Trophoblast cell (in vitro differentiated cells and primary cell): ENCODE results near the gene RAB3GAP1.

ENCODE experiments used
- DNase-seq, 2 donors: peaks; one replicate each; pipeline ENCODE4 v3.0.0-alpha.2; 2016
- H2AFZ ChIP-seq: 2 replicates; pipeline ENCODE4 v1.6.1; 2013; ENCODE audit warnings: low read length, moderate library complexity, mild to moderate bottlenecking; ENCODE audit not compliant: insufficient read depth, poor library complexity
- H2AK5ac ChIP-seq: 2 replicates; pipeline ENCODE4 v1.6.1; 2013; ENCODE audit warnings: mild to moderate bottlenecking, low read length
- H2BK120ac ChIP-seq: 2 replicates; pipeline ENCODE4 v1.6.1; 2013; ENCODE audit warnings: low read length, mild to moderate bottlenecking, moderate library complexity; ENCODE audit not compliant: insufficient read depth, poor library complexity
- H2BK12ac ChIP-seq: 2 replicates; pipeline ENCODE4 v1.6.1; 2013; ENCODE audit warnings: mild to moderate bottlenecking, low read length, moderate library complexity
- H2BK5ac ChIP-seq: 2 replicates; pipeline ENCODE4 v1.6.1; 2013; ENCODE audit warnings: low read length, low read depth, moderate library complexity, mild to moderate bottlenecking; ENCODE audit not compliant: poor library complexity
- H3K14ac ChIP-seq: 2 replicates; pipeline ENCODE4 v1.6.1; 2013; ENCODE audit warnings: mild to moderate bottlenecking, low read length
- H3K18ac ChIP-seq: 2 replicates; pipeline ENCODE4 v1.6.1; 2013; ENCODE audit warnings: mild to moderate bottlenecking, low read length
- H3K23ac ChIP-seq: 2 replicates; pipeline ENCODE4 v1.6.1; 2013; ENCODE audit warnings: low read length
- H3K27ac ChIP-seq: 2 replicates; pipeline ENCODE4 v1.5.1; 2013; ENCODE audit warnings: low read depth, mild to moderate bottlenecking, inconsistent platforms, low read length, moderate library complexity
- H3K27me3 ChIP-seq: 2 replicates; pipeline ENCODE4 v1.6.1; 2013; ENCODE audit warnings: inconsistent platforms, mild to moderate bottlenecking, low read length, moderate library complexity; ENCODE audit not compliant: insufficient read depth
- H3K36me3 ChIP-seq, 2 experiments: 1 replicate in 1 of 2; 2 replicates in 1 of 2; pipeline ENCODE4 v1.6.1; 2013; ENCODE audit warnings: low read length in 2 of 2, mild to moderate bottlenecking in 2 of 2, moderate library complexity in 1 of 2; ENCODE audit not compliant: insufficient read depth in 2 of 2, control insufficient read depth in 1 of 2
- H3K4ac ChIP-seq: 2 replicates; pipeline ENCODE4 v1.6.1; 2013; ENCODE audit warnings: low read depth, mild to moderate bottlenecking, low read length, moderate library complexity
- H3K4me1 ChIP-seq, 2 experiments: 1 replicate in 1 of 2; 2 replicates in 1 of 2; pipeline ENCODE4 v1.6.1; 2013; ENCODE audit warnings: low read length in 2 of 2, mild to moderate bottlenecking in 2 of 2, moderate library complexity in 1 of 2; ENCODE audit not compliant: insufficient read depth in 2 of 2, control insufficient read depth in 1 of 2
- H3K4me2 ChIP-seq: 2 replicates; pipeline ENCODE4 v1.6.1; 2013; ENCODE audit warnings: inconsistent platforms, mild to moderate bottlenecking, low read length, moderate library complexity
- H3K4me3 ChIP-seq: 2 replicates; pipeline ENCODE4 v1.5.1; 2013; ENCODE audit warnings: mild to moderate bottlenecking, low read depth, low read length, inconsistent platforms
- H3K79me1 ChIP-seq: one replicate; pipeline ENCODE4 v1.6.1; 2013; ENCODE audit warnings: low read length
- H3K79me2 ChIP-seq: 2 replicates; pipeline ENCODE4 v1.6.1; 2013; ENCODE audit warnings: low read length, mild to moderate bottlenecking; ENCODE audit not compliant: control insufficient read depth, insufficient read depth, poor library complexity
- H3K9ac ChIP-seq: 2 replicates; pipeline ENCODE4 v1.6.1; 2013; ENCODE audit warnings: mild to moderate bottlenecking, low read length
- H3K9me3 ChIP-seq: 2 replicates; pipeline ENCODE4 v1.6.1; 2013; ENCODE audit warnings: low read depth, mild to moderate bottlenecking, control low read depth, inconsistent platforms, low read length; ENCODE audit not compliant: insufficient read depth
- H4K12ac ChIP-seq: 2 replicates; pipeline ENCODE4 v1.6.1; 2013; ENCODE audit warnings: low read depth, mild to moderate bottlenecking, low read length, moderate library complexity
- H4K8ac ChIP-seq: 2 replicates; pipeline ENCODE4 v1.6.1; 2013; ENCODE audit warnings: low read depth, mild to moderate bottlenecking, low read length, moderate library complexity
- H4K91ac ChIP-seq: one replicate; pipeline ENCODE4 v1.6.1; 2013; ENCODE audit warnings: low read depth, mild to moderate bottlenecking, low read length, moderate library complexity
- WGBS: extraction: QIAGEN DNeasy Blood & Tissue Kit; methylation state at CpG from one replicate; pipeline ENCODE4 v1.1.7; 2013; ENCODE audit warnings: missing lambda C conversion rate; ENCODE audit not compliant: insufficient read length, insufficient coverage; ENCODE audit errors: extremely low coverage; 5-methylcytosine and 5-hydroxymethylcytosine counted together

RAB3GAP1 gene

GRCh38 chr2:135144343-135144742 is 92.3 kb downstream of the RAB3GAP1 start:
- WGBS: no CpG with 5 or more reads among the region's 2 CpGs
- no peaks in the 10 kb centered on the region for H3K27me3 ChIP-seq

DNA sequence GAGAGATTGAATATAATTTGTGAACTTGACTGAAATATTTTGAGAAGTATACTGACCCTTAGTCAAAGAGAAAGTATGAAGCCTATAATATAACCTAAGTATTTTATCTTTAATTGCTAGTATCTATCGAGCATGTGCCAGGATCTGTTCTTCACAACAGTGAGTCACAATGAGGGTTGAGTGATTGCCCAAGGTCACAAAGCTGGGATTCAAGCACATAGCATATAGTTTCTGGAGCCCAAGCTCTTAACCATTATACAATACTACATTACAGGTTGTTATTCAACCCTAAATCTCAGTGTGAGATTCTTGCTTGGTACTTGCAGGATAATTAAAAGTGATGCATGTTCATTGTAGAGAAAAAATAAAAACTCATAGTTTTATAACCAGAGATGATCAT is 97.2 kb downstream of the RAB3GAP1 start:
- H2BK120ac ChIP-seq: no peak overlapping the region
- no peak overlapping the region for H3K4me3 ChIP-seq
- no peaks in the 10 kb centered on the region for H3K27me3 ChIP-seq
- H3K79me1 ChIP-seq: no peaks in the 10 kb centered on the region
- H3K4me1 ChIP-seq: no peaks in the 10 kb centered on the region
- no peak overlapping the region for H3K4me2 ChIP-seq
- H3K79me2 ChIP-seq: no peaks in the 10 kb centered on the region
- no peak overlapping the region for H4K8ac ChIP-seq
- no peak overlapping the region for H3K9ac ChIP-seq
- H3K23ac ChIP-seq: no peak overlapping the region
- H3K18ac ChIP-seq: no peak overlapping the region
- no peak overlapping the region for H2AK5ac ChIP-seq
- H3K27ac ChIP-seq: no peak overlapping the region
- no peak overlapping the region for H3K4ac ChIP-seq
- peaks cover 2% of the 10 kb centered on the region in 2 experiments for H3K36me3 ChIP-seq
- H2BK5ac ChIP-seq: no peak overlapping the region
- H3K9me3 ChIP-seq: no peaks in the 10 kb centered on the region
- no peak overlapping the region for H2AFZ ChIP-seq
- no peak overlapping the region for H3K14ac ChIP-seq
- no peak overlapping the region for H4K91ac ChIP-seq
- peak; percentile 54 to 72 for DNase-seq
- no CpG with 5 or more reads among the region's 1 CpG for WGBS
- H2BK12ac ChIP-seq: no peak overlapping the region
- H4K12ac ChIP-seq: no peak overlapping the region

More at GRCh38 chr2:135144343-135144742, 92.3 kb downstream of the RAB3GAP1 start:
- Histone ChIP-seq H3K18ac (no peak overlapping the region), H3K79me1 (no peaks in the 10 kb centered on the region), H4K12ac (no peak overlapping the region), H2AK5ac (no peak overlapping the region), H3K36me3 (peaks cover 2 to 3% of the 10 kb centered on the region in 2 experiments), H3K9ac (no peak overlapping the region), H2BK12ac (no peak overlapping the region), H3K23ac (no peak overlapping the region), H3K14ac (no peak overlapping the region), H4K8ac (no peak overlapping the region), H3K9me3 (no peaks in the 10 kb centered on the region), H3K4ac (no peak overlapping the region), H2BK120ac (no peak overlapping the region), H4K91ac (no peak overlapping the region), H2AFZ (no peak overlapping the region), H3K4me3 (no peak overlapping the region), H3K4me2 (no peak overlapping the region), H2BK5ac (no peak overlapping the region), H3K4me1 (no peaks in the 10 kb centered on the region), H3K27ac (no peak overlapping the region), H3K79me2 (no peaks in the 10 kb centered on the region)
- DNase-seq: peak in 1 of 2 donors; percentile 37

DNA sequence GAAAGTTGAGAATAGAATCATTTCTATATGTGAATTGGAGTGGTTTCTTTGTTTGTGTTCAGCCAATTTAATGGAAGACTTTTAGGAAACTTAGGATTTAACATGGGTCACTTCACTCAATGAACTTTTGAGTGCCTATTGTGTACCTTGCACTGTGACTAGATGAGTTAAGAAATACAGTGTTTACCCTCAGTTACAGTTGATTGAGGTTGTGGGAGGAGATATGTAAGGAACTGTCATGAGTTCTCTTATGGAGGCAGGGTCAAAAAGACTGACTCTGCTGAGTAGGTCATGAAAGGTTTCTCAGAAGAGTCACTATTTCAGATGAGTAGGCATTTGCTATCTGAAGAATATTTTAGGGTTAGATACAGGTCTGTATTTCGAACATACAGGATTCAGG is 98.6 kb downstream of the RAB3GAP1 start:
- H3K4me3 ChIP-seq: no peak overlapping the region
- H2BK120ac ChIP-seq: no peak overlapping the region
- no peak overlapping the region for H2BK12ac ChIP-seq
- no peak overlapping the region for H3K18ac ChIP-seq
- H3K27me3 ChIP-seq: no peaks in the 10 kb centered on the region
- no peak overlapping the region for H3K23ac ChIP-seq
- no peak overlapping the region for H2BK5ac ChIP-seq
- no peak overlapping the region for H4K91ac ChIP-seq
- no peak overlapping the region for H4K12ac ChIP-seq
- no peak for DNase-seq
- no peak overlapping the region for H3K14ac ChIP-seq
- H2AFZ ChIP-seq: no peak overlapping the region
- no peaks in the 10 kb centered on the region for H3K79me2 ChIP-seq
- H3K9ac ChIP-seq: no peak overlapping the region
- H3K36me3 ChIP-seq: peaks cover 2 to 4% of the 10 kb centered on the region in 2 experiments
- H3K4me2 ChIP-seq: no peak overlapping the region
- no peaks in the 10 kb centered on the region for H3K79me1 ChIP-seq
- peak overlapping the region; percentile 70 for H3K27ac ChIP-seq
- WGBS: no CpG with 5 or more reads among the region's 1 CpG
- no peaks in the 10 kb centered on the region for H3K9me3 ChIP-seq
- no peak overlapping the region for H4K8ac ChIP-seq
- H3K4me1 ChIP-seq: no peaks in the 10 kb centered on the region
- no peak overlapping the region for H2AK5ac ChIP-seq
- H3K4ac ChIP-seq: no peak overlapping the region

- no peak overlapping the region for H2BK120ac ChIP-seq
- H3K4ac ChIP-seq: no peak overlapping the region
These were observed 99.5 kb downstream of the RAB3GAP1 start for GRCh38 chr2:135151615-135152014.

More at GRCh38 chr2:135151615-135152014, 99.5 kb downstream of the RAB3GAP1 start:
- Histone ChIP-seq H3K27me3 (no peaks in the 10 kb centered on the region), H3K4me3 (no peak overlapping the region), H4K12ac (no peak overlapping the region), H2AFZ (no peak overlapping the region), H3K9ac (no peak overlapping the region), H3K79me1 (no peaks in the 10 kb centered on the region), H4K8ac (no peak overlapping the region), H2AK5ac (no peak overlapping the region), H3K23ac (no peak overlapping the region), H3K27ac (no peak overlapping the region), H4K91ac (no peak overlapping the region), H3K4me2 (no peak overlapping the region), H3K9me3 (no peaks in the 10 kb centered on the region), H3K18ac (no peak overlapping the region), H2BK5ac (no peak overlapping the region), H3K4me1 (no peaks in the 10 kb centered on the region), H3K14ac (no peak overlapping the region), H2BK12ac (no peak overlapping the region), H3K79me2 (no peaks in the 10 kb centered on the region), H3K36me3 (peaks cover 2 to 4% of the 10 kb centered on the region in 2 experiments)
- peak in 1 of 2 donors; percentile 63 for DNase-seq
- WGBS: no CpG with 5 or more reads among the region's 3 CpGs
